OCI-LY7 (cell line): ENCODE measurements around the gene PLCL1. TPM values are rescaled to one million over a fixed set of nuclear protein-coding genes. Genes with fewer than 3 reads are reported as not detected.

ENCODE experiments used
- BruUV-seq: library from RNA; stranded (reverse); fragments of 400-500 nt; replicated peaks from 2 replicates; lab custom pipeline; 2021; lab: Mats Ljungman, UMichigan
- CTCF ChIA-PET: fragments of 300-600 bp; sonication (Branson Sonifier 250); formaldehyde crosslinking; loops from one replicate; lab custom pipeline; 2022; ENCODE audit warnings: antibody characterized with exemption; ENCODE audit not compliant: unreplicated experiment; lab: Charles Lee
- POLR2A ChIA-PET: fragments of 300-600 bp; sonication (Branson Sonifier 250); formaldehyde crosslinking; loops from one replicate; lab custom pipeline; 2022; ENCODE audit warnings: antibody characterized with exemption; lab: Charles Lee
- DNase-seq: peaks from one replicate; pipeline ENCODE4 v3.0.0-alpha.2; 2015; ENCODE audit warnings: low spot score
- H2AFZ ChIP-seq: fragments of 200-600 bp; sonication (generic), shearing (Covaris generic); 2 replicates; pipeline ENCODE4 v1.6.1; 2014; ENCODE audit warnings: mild to moderate bottlenecking, antibody characterized with exemption, low read length, moderate library complexity
- H3K27ac ChIP-seq: fragments of 200-600 bp; sonication (generic); 2 replicates; pipeline ENCODE4 v1.5.1; 2014; ENCODE audit warnings: mixed run types, low read depth, mild to moderate bottlenecking, moderate library complexity, low read length, inconsistent platforms; ENCODE audit not compliant: poor library complexity, severe bottlenecking
- H3K36me3 ChIP-seq: fragments of 200-600 bp; sonication (generic); 2 replicates; pipeline ENCODE4 v1.6.1; 2014; ENCODE audit warnings: mild to moderate bottlenecking, antibody characterized with exemption, low read length, moderate library complexity, mixed read lengths; ENCODE audit not compliant: insufficient read depth
- H3K4me1 ChIP-seq: fragments of 200-600 bp; sonication (generic); 2 replicates; pipeline ENCODE4 v1.5.1; 2014; ENCODE audit warnings: mild to moderate bottlenecking, low read length; ENCODE audit not compliant: insufficient read depth, poor library complexity, severe bottlenecking
- H3K4me2 ChIP-seq: fragments of 200-600 bp; sonication (generic); 2 replicates; pipeline ENCODE4 v1.6.1; 2014; ENCODE audit warnings: mild to moderate bottlenecking, low read length
- H3K4me3 ChIP-seq: fragments of 200-600 bp; sonication (generic); 2 replicates; pipeline ENCODE4 v1.5.1; 2014; ENCODE audit warnings: mild to moderate bottlenecking, low read depth, low read length; ENCODE audit not compliant: poor library complexity, severe bottlenecking
- H3K79me2 ChIP-seq: fragments of 200-600 bp; sonication (generic); 2 replicates; pipeline ENCODE4 v1.6.1; 2016; ENCODE audit warnings: low read depth, mild to moderate bottlenecking, low read length, moderate library complexity, mixed read lengths; ENCODE audit not compliant: insufficient read depth
- H3K9me2 ChIP-seq: fragments of 200-600 bp; sonication (generic); 2 replicates; pipeline ENCODE4 v1.6.1; 2016; ENCODE audit warnings: mild to moderate bottlenecking, low read length, mixed read lengths; ENCODE audit not compliant: insufficient read depth
- H3K9me3 ChIP-seq: fragments of 200-600 bp; sonication (generic); 2 replicates; pipeline ENCODE4 v1.6.1; 2014; ENCODE audit warnings: mild to moderate bottlenecking, mixed run types, low read length, mixed read lengths
- H4K20me1 ChIP-seq: fragments of 200-600 bp; sonication (generic); 2 replicates; pipeline ENCODE4 v1.6.1; 2014; ENCODE audit warnings: mild to moderate bottlenecking, antibody characterized with exemption, low read length, moderate library complexity, mixed read lengths; ENCODE audit not compliant: insufficient read depth
- EZH2phosphoT487 ChIP-seq: fragments of 200-600 bp; sonication (generic); IDR thresholded peaks from 2 replicates; pipeline ENCODE4 v1.6.1; 2018; ENCODE audit warnings: low read depth, borderline replicate concordance, mild to moderate bottlenecking, mixed run types, antibody characterized with exemption, low read length, moderate library complexity, mixed read lengths
- intact Hi-C: fragments of 100-400 bp; cut with micrococcal nuclease; formaldehyde crosslinking; loops from one replicate; pipeline ENCODE4 v1.10.0; 2022; ENCODE audit not compliant: unreplicated experiment
- total RNA-seq, 2 experiments: library from RNA; depleted of rRNA in 1 of 2; stranded (reverse); fragments of >200 nt in 1 of 2; shearing (Covaris generic) in 1 of 2; gene quantifications; 2 replicates each; pipeline ENCODE4 v1.2.3, GENCODE V29; 2014 to 2022
- TF ChIP-seq, protein P1 (sequence below): fragments of 200-600 bp; sonication (generic); conservative IDR thresholded peaks from 2 replicates; pipeline ENCODE4 v1.5.1; 2014; ENCODE audit warnings: mild to moderate bottlenecking, antibody characterized with exemption, low read length, moderate library complexity, mixed read lengths

The PLCL1 gene
- total RNA-seq, 2 experiments from 2014 or later = 0.03 TPM; not detected in 1

GRCh38 chr2:197941715-197942114 is 137.3 kb downstream of the PLCL1 start:
- TF ChIP-seq, protein P1, sequence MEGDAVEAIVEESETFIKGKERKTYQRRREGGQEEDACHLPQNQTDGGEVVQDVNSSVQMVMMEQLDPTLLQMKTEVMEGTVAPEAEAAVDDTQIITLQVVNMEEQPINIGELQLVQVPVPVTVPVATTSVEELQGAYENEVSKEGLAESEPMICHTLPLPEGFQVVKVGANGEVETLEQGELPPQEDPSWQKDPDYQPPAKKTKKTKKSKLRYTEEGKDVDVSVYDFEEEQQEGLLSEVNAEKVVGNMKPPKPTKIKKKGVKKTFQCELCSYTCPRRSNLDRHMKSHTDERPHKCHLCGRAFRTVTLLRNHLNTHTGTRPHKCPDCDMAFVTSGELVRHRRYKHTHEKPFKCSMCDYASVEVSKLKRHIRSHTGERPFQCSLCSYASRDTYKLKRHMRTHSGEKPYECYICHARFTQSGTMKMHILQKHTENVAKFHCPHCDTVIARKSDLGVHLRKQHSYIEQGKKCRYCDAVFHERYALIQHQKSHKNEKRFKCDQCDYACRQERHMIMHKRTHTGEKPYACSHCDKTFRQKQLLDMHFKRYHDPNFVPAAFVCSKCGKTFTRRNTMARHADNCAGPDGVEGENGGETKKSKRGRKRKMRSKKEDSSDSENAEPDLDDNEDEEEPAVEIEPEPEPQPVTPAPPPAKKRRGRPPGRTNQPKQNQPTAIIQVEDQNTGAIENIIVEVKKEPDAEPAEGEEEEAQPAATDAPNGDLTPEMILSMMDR = no peak
- TF ChIP-seq EZH2phosphoT487 = no peak
- Histone ChIP-seq H3K27ac (no peak overlapping the region), H4K20me1 (no peaks in the 10 kb centered on the region), H3K4me3 (no peak overlapping the region), H3K9me2 (no peaks in the 10 kb centered on the region), H3K9me3 (no peaks in the 10 kb centered on the region), H3K4me2 (no peak overlapping the region), H3K36me3 (no peaks in the 10 kb centered on the region), H3K79me2 (no peaks in the 10 kb centered on the region), H2AFZ (no peak overlapping the region), H3K4me1 (no peaks in the 10 kb centered on the region)
- DNase-seq = no peak
- no TSS peak for BruUV-seq
- ChIA-PET POLR2A (no interaction called here), CTCF (no interaction called here)
- intact Hi-C loops = no loop called here

DNA sequence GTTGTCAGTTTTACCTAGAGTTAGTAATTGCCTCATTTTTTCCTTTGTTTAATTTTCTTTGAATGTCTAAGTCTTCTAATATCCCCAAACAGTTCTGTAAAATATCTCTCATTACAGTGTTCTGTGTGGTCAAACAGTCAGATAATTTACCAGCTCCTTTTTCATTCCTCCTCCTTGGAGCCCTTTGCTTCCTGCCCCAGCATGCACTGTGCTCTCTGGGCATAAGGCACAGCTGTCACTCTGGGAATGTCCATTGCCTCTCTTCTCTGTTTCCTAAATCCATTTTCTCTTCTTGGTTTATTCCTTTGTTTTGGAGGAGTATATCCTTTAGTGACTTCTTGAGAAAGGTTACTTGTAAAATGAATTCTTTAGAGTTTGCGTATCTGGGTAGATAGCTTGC is 139.3 kb downstream of the PLCL1 start:
- TF ChIP-seq, protein P1 = no peak
- no peak for TF ChIP-seq EZH2phosphoT487
- ChIA-PET CTCF (no interaction called here), POLR2A (interaction anchor here (1.0 kb wide), 1 partner anchor 17 kb away, joined by 3 read pairs; no protein-coding TSS in a partner anchor)
- intact Hi-C loops = no loop called here
- H3K9me3 ChIP-seq = no peaks in the 10 kb centered on the region
- H3K36me3 ChIP-seq = no peaks in the 10 kb centered on the region
- no peak overlapping the region for H3K27ac ChIP-seq
- H3K79me2 ChIP-seq = no peaks in the 10 kb centered on the region
- H3K4me3 ChIP-seq = no peak overlapping the region
- no peak for DNase-seq
- no peak overlapping the region for H3K4me2 ChIP-seq
- no TSS peak for BruUV-seq
- H3K9me2 ChIP-seq = no peaks in the 10 kb centered on the region
- no peaks in the 10 kb centered on the region for H4K20me1 ChIP-seq
- H2AFZ ChIP-seq = no peak overlapping the region
- H3K4me1 ChIP-seq = no peaks in the 10 kb centered on the region

DNA sequence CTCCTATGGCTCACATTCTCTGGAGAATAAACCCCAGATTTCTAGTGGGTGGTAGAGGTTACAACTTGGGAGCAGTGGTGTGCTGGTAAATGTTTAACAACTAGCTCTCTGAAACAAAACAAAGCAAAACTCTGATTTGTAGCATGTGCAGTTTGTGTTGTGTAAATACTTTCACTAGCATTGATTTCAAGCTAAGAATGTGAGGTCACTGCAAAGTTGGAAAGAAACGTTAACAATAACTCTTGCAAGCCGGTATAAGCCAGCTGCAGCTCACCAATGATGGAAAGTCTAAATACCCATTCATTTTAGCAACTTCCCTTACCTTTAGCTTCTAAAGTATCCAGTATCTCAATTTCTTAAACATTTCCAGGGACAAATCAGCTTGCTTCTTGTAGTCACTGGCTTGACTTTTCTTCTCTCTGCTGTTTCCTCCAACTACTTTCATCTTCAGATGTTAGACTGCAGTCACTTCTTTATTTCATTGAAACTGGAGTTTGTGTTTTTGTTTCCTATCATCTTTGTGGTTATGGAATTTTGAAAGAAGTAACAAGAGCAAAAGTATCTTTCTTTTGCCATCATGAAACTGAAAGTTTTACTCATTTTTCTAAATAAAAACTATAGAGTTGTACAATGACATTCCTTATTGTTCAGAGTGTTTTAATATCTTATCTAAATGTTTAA is 140.2 kb downstream of the PLCL1 start:
- Histone ChIP-seq H4K20me1 (no peaks in the 10 kb centered on the region), H3K9me3 (no peaks in the 10 kb centered on the region), H3K4me2 (no peak overlapping the region), H3K4me1 (no peaks in the 10 kb centered on the region), H2AFZ (no peak overlapping the region), H3K27ac (no peak overlapping the region), H3K4me3 (no peak overlapping the region), H3K9me2 (no peaks in the 10 kb centered on the region), H3K36me3 (no peaks in the 10 kb centered on the region), H3K79me2 (no peaks in the 10 kb centered on the region)
- TF ChIP-seq, protein P1 = no peak
- TF ChIP-seq EZH2phosphoT487 = no peak
- BruUV-seq = no TSS peak
- CTCF ChIA-PET = no interaction called here
- intact Hi-C loops = no loop called here
- DNase-seq = no peak
- POLR2A ChIA-PET = interaction anchor here (1.0 kb wide), 1 partner anchor 16 kb away, joined by 3 read pairs; no protein-coding TSS in a partner anchor
